Brain microvascular endothelial cell (primary cell): ENCODE measurements around the gene FBXO38.

Experiments
- DNase-seq: peaks from one replicate; pipeline ENCODE4 v3.0.0-alpha.2; 2020
- H3K27ac ChIP-seq: fragments of 250-450 bp; sonication (Bioruptor Pico); 2 replicates; pipeline ENCODE4 v1.5.1; 2020; ENCODE audit warnings: mild to moderate bottlenecking, moderate library complexity
- H3K27me3 ChIP-seq: fragments of 250-450 bp; sonication (Bioruptor Pico); replicated peaks from 2 replicates; pipeline ENCODE4 v1.5.1; 2020; ENCODE audit warnings: mild to moderate bottlenecking
- H3K36me3 ChIP-seq: fragments of 250-450 bp; sonication (Bioruptor Pico); replicated peaks from 2 replicates; pipeline ENCODE4 v1.5.1; 2020; ENCODE audit warnings: mild to moderate bottlenecking
- H3K4me3 ChIP-seq: 2 replicates; pipeline ENCODE4 v1.5.1; 2011; ENCODE audit warnings: low read depth, mild to moderate bottlenecking, control low read depth, low read length, moderate library complexity
- in situ Hi-C: cut with HindIII; loops from 2 replicates; pipeline ENCODE4 v1.10.0; 2017; ENCODE audit warnings: low sequenced_read_pairs, low pct_ligation_motif_present
- TF ChIP-seq, protein P1 (sequence below): IDR thresholded peaks from 2 replicates; pipeline ENCODE4 v1.5.1; 2011; ENCODE audit warnings: low read depth, mild to moderate bottlenecking, moderate library complexity, low read length, control low read depth, inconsistent platforms; ENCODE audit errors: missing control alignments

The FBXO38 gene

DNA sequence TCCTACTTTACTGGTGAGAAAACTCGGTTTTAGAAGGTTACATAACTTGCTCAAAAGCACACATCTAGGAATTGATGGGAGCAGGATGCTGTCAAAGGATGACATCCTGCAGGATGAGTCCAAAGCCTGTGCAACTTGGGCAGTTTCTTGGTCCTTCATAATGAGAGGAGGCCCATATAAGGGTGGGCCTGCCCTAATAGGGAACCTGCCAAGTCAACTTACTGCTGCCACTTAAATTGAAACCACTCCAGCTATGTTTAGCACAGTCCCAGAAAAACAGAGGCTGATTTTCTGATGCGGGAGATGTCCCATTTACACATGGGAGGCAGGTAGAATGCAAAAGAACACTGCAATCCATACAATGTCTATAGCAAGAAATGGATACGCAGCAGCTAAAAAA lies 61.8 kb downstream of the FBXO38 start:
- TF ChIP-seq, protein P1, sequence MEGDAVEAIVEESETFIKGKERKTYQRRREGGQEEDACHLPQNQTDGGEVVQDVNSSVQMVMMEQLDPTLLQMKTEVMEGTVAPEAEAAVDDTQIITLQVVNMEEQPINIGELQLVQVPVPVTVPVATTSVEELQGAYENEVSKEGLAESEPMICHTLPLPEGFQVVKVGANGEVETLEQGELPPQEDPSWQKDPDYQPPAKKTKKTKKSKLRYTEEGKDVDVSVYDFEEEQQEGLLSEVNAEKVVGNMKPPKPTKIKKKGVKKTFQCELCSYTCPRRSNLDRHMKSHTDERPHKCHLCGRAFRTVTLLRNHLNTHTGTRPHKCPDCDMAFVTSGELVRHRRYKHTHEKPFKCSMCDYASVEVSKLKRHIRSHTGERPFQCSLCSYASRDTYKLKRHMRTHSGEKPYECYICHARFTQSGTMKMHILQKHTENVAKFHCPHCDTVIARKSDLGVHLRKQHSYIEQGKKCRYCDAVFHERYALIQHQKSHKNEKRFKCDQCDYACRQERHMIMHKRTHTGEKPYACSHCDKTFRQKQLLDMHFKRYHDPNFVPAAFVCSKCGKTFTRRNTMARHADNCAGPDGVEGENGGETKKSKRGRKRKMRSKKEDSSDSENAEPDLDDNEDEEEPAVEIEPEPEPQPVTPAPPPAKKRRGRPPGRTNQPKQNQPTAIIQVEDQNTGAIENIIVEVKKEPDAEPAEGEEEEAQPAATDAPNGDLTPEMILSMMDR, result no peak
- in situ Hi-C loops, result loop anchor here (25.0 kb wide), 1 partner anchor 292 kb away; no protein-coding TSS in a partner anchor
- H3K4me3 ChIP-seq, result no peak overlapping the region

GRCh38 chr5:148446611-148447010 lies 62.9 kb downstream of the FBXO38 start:
- DNase-seq, result no peak
- TF ChIP-seq, protein P1, result no peak
- Histone ChIP-seq H3K4me3 (no peak overlapping the region), H3K27ac (no peak overlapping the region), H3K36me3 (peaks cover 10% of the 10 kb centered on the region), H3K27me3 (no peaks in the 10 kb centered on the region)
- in situ Hi-C loops, result loop anchor here (25.0 kb wide), 1 partner anchor 291 kb away; no protein-coding TSS in a partner anchor

More for the DNA sequence above, 61.8 kb downstream of the FBXO38 start:
- DNase-seq, result no peak
- Histone ChIP-seq H3K36me3 (peaks cover 17% of the 10 kb centered on the region), H3K27me3 (no peaks in the 10 kb centered on the region), H3K27ac (no peak overlapping the region)

GRCh38 chr5:148452499-148453193 lies 68.9 kb downstream of the FBXO38 start:
- H3K4me3 ChIP-seq, result no peak overlapping the region
- DNase-seq, result no peak
- in situ Hi-C loops, result no loop called here
- no peaks in the 10 kb centered on the region for H3K36me3 ChIP-seq
- TF ChIP-seq, protein P1, result no peak
- no peak overlapping the region for H3K27ac ChIP-seq
- H3K27me3 ChIP-seq, result no peaks in the 10 kb centered on the region

DNA sequence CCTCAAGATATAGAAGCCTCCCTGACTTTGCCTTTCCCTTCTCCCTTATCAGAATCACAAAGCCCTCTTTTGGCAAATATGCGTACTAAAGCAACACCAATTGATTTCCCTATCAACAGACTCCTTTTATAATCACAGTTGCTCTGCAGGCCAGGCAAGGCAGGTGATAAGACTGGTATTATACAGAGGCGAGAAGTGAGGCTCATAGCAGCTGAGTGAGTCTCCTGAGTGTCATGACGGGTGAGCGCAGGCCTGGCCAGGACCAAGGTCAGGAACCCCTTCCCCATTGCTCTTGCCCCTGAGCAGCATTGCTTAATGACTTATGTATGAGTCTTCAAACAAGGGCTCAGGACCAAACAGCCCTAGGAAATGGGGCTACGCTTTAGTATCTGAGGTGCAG lies 70.8 kb downstream of the FBXO38 start:
- Histone ChIP-seq H3K27ac (no peak overlapping the region), H3K36me3 (no peaks in the 10 kb centered on the region), H3K4me3 (no peak overlapping the region), H3K27me3 (no peaks in the 10 kb centered on the region)
- TF ChIP-seq, protein P1, result no peak
- DNase-seq, result no peak
- in situ Hi-C loops, result no loop called here

DNA sequence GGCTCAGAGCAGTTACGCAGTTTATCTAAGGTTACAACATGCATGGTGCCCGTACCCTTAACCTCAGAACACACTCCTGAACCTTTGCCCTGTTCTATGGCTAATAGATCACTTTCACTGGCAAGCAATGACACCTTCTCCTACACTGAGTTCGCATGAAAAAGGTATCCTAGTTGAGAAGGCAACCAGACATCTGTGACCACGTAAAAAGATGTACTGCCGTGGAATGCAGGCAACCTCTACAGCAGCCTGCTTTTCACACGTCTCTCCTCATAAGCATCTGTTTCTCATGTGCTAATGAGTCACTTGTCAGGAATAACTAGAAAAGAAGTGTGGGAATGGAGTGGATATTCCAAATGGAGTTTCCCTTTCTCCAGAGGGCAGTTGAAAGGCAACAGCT lies 71.4 kb downstream of the FBXO38 start:
- DNase-seq, result no peak
- no peaks in the 10 kb centered on the region for H3K36me3 ChIP-seq
- H3K4me3 ChIP-seq, result no peak overlapping the region
- H3K27ac ChIP-seq, result no peak overlapping the region
- H3K27me3 ChIP-seq, result no peaks in the 10 kb centered on the region
- in situ Hi-C loops, result no loop called here
- TF ChIP-seq, protein P1, result no peak

DNA sequence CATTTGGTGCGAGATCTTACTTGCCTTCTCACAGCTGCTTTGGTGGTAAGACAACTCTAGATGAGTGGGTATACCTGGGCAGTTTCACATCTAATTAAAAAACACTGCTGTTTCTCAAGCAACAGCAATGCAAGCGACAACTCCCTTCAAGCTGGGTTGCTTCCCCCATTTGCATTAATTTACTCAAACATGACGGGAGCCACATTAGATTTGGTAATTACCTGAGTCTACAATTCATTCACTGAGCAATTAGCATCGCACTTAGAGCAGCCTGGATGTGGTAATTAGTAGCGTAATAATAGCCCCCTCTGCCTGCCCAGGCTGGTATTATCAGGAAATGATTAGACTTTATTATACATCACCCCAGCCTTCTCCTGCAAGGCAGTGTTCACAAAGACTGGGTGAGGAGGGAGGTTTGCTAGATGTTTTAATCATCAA lies 73.4 kb downstream of the FBXO38 start:
- H3K27me3 ChIP-seq, result no peaks in the 10 kb centered on the region
- no peaks in the 10 kb centered on the region for H3K36me3 ChIP-seq
- no peak overlapping the region for H3K4me3 ChIP-seq
- TF ChIP-seq, protein P1, result peak; percentile 59
- H3K27ac ChIP-seq, result no peak overlapping the region
- in situ Hi-C loops, result no loop called here
- no peak for DNase-seq
